Neutrophil (primary cell): ENCODE results near the gene SUSD5.

ENCODE experiments used
- H3K27ac ChIP-seq: fragments of 200-600 bp; sonication (generic); 2 replicates; pipeline ENCODE4 v1.5.1; 2016; ENCODE audit warnings: mild to moderate bottlenecking, moderate library complexity
- H3K27me3 ChIP-seq: fragments of 200-600 bp; sonication (generic); 2 replicates; pipeline ENCODE4 v1.6.0; 2016; ENCODE audit warnings: mild to moderate bottlenecking
- H3K36me3 ChIP-seq: fragments of 200-600 bp; sonication (generic); 2 replicates; pipeline ENCODE4 v1.5.1; 2017
- H3K4me1 ChIP-seq, 2 experiments: fragments of 200-600 bp in 1 of 2; sonication (generic) in 1 of 2; 1 replicate in 1 of 2; 2 replicates in 1 of 2; pipeline versions ENCODE4 v1.5.1 to v1.6.1; 2013 to 2016; ENCODE audit warnings: low read depth in 1 of 2, low read length in 1 of 2, mild to moderate bottlenecking in 1 of 2, moderate library complexity in 1 of 2; ENCODE audit not compliant: control insufficient read depth in 1 of 2, insufficient read depth in 1 of 2
- H3K4me3 ChIP-seq, 2 experiments: fragments of 200-600 bp in 1 of 2; sonication (generic) in 1 of 2; 1 replicate in 1 of 2; 2 replicates in 1 of 2; pipeline ENCODE4 v1.5.1; 2013 to 2016; ENCODE audit warnings: low read depth in 1 of 2, low read length in 1 of 2, mild to moderate bottlenecking in 1 of 2, moderate library complexity in 1 of 2
- H3K9me3 ChIP-seq: fragments of 200-600 bp; sonication (generic); 2 replicates; pipeline ENCODE4 v1.5.1; 2016
- CTCF ChIP-seq: fragments of 200-600 bp; sonication (generic); IDR thresholded peaks from 2 replicates; pipeline ENCODE4 v1.5.1; 2016; ENCODE audit warnings: antibody characterized with exemption

SUSD5 gene

GRCh38 chr3:33174095-33174494 lies 44.5 kb downstream of the SUSD5 start:
- no peak overlapping the region for H3K27ac ChIP-seq
- H3K27me3 ChIP-seq = no peaks in the 10 kb centered on the region
- no peaks in the 10 kb centered on the region for H3K36me3 ChIP-seq
- TF ChIP-seq CTCF = no peak
- no peaks in the 10 kb centered on the region for H3K9me3 ChIP-seq
- peaks cover 0 to 15% of the 10 kb centered on the region in 2 experiments for H3K4me1 ChIP-seq
- H3K4me3 ChIP-seq = no peak overlapping the region

- no peaks in the 10 kb centered on the region for H3K36me3 ChIP-seq
- H3K4me3 ChIP-seq = no peak overlapping the region
- H3K9me3 ChIP-seq = no peaks in the 10 kb centered on the region
- TF ChIP-seq CTCF = no peak
- no peaks in the 10 kb centered on the region for H3K27me3 ChIP-seq
- H3K4me1 ChIP-seq = peaks cover 0 to 15% of the 10 kb centered on the region in 2 experiments
- no peak overlapping the region for H3K27ac ChIP-seq
Measured at GRCh38 chr3:33173672-33174071, 44.9 kb downstream of the SUSD5 start.

- Histone ChIP-seq H3K9me3 (no peaks in the 10 kb centered on the region), H3K27ac (no peak overlapping the region), H3K4me1 (peaks cover 0 to 15% of the 10 kb centered on the region in 2 experiments), H3K27me3 (no peaks in the 10 kb centered on the region), H3K4me3 (no peak overlapping the region), H3K36me3 (no peaks in the 10 kb centered on the region)
- TF ChIP-seq CTCF = no peak
Measured at GRCh38 chr3:33173103-33173502, 45.5 kb downstream of the SUSD5 start.

GRCh38 chr3:33171580-33171979 lies 47.0 kb downstream of the SUSD5 start:
- Histone ChIP-seq H3K27me3 (no peaks in the 10 kb centered on the region), H3K36me3 (no peaks in the 10 kb centered on the region), H3K9me3 (no peaks in the 10 kb centered on the region), H3K27ac (no peak overlapping the region), H3K4me3 (no peak overlapping the region), H3K4me1 (peaks cover 0 to 15% of the 10 kb centered on the region in 2 experiments)
- no peak for TF ChIP-seq CTCF

GRCh38 chr3:33170531-33170930 lies 48.1 kb downstream of the SUSD5 start:
- H3K27me3 ChIP-seq = no peaks in the 10 kb centered on the region
- no peak overlapping the region for H3K27ac ChIP-seq
- TF ChIP-seq CTCF = no peak
- H3K4me1 ChIP-seq = peaks cover 0 to 15% of the 10 kb centered on the region in 2 experiments
- no peaks in the 10 kb centered on the region for H3K36me3 ChIP-seq
- no peak overlapping the region for H3K4me3 ChIP-seq
- no peaks in the 10 kb centered on the region for H3K9me3 ChIP-seq
